ENCODE measurements around the gene MIS18BP1. TPM values are rescaled to one million over a fixed set of nuclear protein-coding genes. Genes with fewer than 3 reads are reported as not detected.
"Not testable (repeated sequence)": the region's sequence is repeated elsewhere in the genome, so short reads cannot be mapped to it uniquely, and the experiment has no call there.

The MIS18BP1 gene
- total RNA-seq, 1 donor from 2014 or later: 3.4 TPM

DNA sequence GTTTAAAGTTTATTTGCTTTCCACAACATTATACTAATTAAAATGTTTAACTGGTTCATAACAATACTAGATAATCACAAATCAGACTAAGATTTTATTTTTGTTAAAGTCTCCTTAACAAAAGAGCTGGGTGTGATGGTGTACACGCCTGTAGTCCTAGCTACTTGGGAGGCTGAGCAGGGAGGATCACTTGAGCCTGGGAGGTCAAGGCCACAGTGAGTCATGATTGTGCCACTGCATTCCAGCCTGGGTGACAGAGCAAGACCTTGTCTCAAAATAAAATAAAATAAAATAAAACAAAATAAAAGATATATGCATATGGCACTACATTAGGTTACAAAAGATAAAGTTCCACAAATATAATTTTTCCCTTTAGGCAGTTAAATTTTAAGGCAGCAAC lies 5.6 kb downstream of the MIS18BP1 start:
- DNase-seq (ENCODE audit: low spot score): no peak

DNA sequence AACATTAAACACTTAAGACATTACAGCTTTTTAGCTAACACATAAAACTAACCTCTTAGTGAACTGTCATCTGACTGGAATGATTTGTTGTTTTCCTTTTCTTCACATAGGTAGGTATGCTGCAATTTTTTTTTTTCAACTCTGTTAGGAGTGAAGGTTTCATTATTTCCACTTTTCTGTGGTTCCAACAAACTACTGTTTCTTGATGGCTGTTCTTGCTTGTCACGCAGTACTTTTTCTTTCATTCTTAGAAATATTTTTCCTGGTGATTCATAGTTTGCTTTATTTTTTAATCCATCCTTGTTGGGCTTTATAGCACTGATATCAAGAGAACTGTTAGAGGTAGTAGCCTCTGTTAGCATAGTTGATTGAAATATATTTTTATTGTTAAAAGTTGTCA lies 6.3 kb downstream of the MIS18BP1 start:
- ATAC-seq (no peak), DNase-seq (ENCODE audit: low spot score) (no peak)

More for the DNA sequence above, 5.6 kb downstream of the MIS18BP1 start:
- ATAC-seq: no peak

DNA sequence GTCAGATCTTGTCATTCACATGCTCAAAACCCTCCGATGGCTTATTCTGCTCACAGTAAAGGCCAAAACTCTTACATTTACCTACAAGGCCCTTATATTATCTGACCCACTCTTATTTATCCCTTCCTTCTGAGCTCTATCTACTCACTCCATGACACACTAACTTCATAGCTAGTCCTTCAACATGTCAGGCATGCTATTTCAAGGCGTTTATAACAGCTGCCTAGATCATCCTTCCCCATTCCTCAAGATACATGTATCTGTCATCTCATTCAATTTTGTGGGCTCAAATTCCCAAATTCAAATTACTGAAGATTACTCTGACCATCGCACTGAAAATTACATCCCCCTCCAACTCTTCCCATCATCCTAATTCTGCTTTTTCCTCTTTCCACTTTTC lies 6.9 kb downstream of the MIS18BP1 start:
- ATAC-seq (no peak), DNase-seq (ENCODE audit: low spot score) (no peak)

DNA sequence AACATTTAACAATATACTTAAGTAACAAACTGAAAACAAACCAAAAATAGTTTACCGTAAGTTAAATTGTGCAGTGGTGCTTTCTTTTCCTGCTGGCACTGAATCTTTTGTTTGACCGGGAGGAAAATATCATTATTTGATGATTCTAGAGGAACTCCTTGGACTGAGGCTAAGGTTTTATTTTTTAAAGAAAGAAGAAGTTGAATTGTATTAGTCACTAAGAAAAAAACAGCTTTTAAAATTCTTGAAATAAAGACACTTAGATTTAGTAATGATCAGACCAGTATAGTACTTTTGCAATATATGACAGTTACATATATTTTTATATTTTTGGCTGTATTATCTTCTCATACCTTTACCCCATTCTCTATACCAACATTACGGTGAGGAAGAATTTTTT lies 10.3 kb downstream of the MIS18BP1 start:
- DNase-seq (ENCODE audit: low spot score) (no peak), ATAC-seq (no peak)

DNA sequence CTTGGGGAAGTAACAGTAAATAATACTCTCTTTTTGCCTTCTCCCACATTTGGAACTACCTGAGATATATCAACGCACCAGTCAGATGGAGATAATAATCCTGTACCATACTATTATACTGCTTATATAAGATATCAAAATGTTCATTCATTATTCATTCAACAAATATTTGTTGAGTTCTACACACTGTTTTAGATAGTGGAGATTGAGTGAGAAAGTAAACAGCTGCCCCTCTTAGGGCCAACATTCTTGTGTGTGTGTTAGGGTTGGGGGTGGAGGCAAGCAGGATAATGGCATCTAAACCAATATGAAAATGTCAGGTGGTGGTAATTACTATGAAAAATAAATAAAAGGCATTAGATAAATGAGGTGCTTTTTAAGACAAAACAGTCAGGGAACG lies 14.0 kb downstream of the MIS18BP1 start:
- no peak for DNase-seq (ENCODE audit: low spot score)
- no peak for ATAC-seq

DNA sequence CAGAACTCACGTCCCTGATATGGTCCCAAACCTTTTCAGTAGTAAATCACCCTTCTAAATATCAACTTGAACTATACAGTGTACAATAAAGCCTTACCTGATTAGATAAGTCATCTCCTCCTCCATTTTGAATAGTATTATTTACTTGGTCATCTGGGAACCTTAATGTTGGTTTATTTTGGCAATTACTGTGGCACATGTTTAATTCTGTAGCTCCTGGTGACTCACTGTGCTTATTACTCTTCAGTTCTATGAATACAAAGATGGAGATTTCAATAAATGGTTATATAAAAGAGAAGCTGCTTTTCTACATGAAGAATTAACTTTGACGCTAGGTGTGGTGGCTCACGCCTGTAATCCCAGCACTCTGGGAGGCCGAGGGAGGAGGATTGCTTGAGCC lies 25.4 kb downstream of the MIS18BP1 start:
- ATAC-seq (no peak), DNase-seq (ENCODE audit: low spot score) (no peak)

DNA sequence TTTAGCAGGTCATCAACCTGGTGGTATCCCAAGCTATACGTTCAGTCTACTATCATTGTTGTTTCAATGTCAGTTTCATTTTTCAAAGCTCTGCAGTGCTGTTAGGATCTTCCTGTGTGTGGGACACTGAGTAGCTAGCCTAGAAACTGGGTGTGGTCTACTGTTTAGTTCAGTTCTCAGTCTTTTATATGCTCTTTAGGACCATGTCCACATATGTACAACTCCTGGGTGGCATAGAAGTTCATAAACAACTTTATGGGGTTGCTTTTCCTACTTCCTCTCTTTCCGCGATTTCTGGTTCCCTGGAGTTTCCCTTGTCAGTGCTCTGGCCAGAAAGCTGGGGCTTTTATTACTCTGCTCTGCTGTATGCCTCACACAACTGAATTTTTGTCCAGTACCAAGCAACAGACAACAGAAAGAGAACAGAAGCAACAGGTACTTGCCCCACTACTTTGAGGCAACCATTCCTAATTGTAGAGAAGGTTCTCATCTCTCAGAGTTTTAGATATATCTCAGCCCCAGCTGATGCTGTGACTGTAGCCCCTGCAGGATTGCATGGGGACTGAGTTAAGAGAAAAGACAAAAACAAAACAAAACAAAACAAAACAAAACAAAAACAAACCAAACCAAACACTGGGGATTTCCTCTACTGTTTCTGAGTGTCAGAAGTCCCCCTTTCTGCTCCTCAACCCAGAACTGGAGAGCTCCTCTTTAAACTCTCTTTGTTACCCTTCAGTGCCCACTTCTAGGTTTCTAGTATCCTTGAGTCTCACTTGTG lies 30.3 kb downstream of the MIS18BP1 start:
- ATAC-seq (no peak), DNase-seq (ENCODE audit: low spot score) (no peak)

DNA sequence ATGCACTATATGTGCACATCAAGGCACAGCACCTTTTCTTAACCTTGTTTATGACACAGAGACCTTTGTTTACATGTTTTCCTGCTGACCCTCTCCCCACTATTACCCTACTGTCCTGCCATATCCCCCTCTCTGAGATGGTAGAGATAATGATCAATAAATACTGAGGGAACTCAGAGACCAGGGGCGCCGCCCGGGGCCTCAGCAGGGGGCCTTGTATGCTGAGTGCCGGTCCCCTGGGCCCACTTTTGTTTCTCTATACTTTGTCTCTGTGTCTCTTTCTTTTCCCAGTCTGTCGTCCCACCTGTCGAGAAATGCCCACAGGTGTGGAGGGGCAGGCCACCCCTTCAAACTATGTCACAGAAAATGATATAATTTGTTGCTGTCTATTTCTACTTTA lies 38.7 kb downstream of the MIS18BP1 start:
- ATAC-seq; DNase-seq (ENCODE audit: low spot score): not testable (repeated sequence)

DNA sequence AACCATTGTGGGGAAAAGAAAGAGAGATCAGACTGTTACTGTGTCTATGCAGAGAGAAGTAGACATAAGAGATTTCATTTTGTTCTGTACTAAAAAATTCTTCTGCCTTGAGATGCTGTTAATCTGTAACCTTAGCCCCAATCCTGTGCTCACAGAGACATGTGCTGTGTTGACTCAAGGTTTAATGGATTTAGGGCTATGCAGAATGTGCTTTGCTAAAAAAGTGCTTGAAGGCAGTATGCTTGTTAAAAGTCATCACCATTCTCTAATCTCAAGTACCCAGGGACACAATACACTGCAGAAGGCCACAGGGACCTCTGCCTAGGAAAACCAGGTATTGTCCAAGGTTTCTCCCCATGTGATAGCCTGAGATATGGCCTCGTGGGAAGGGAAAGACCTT lies 39.3 kb downstream of the MIS18BP1 start:
- ATAC-seq; DNase-seq (ENCODE audit: low spot score): not testable (repeated sequence)

DNA sequence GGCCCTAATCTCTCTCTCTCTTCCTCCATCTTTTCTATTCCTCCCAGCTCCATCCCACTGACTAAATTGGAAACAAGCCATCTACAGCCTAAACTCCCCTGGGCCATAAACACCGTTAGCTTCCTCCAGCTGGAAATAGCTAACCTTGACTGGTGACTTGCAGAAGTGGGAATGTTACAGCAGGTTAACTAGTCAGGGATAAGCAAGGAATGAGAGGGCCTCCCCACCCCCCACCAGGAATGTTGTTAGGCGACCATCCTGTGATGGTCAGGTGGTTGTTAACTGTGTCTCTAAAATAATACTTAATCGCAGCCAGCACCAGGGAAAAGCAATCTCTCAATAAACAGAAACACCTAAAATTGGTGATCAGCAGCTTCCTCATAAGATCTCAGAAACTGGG lies 40.8 kb downstream of the MIS18BP1 start:
- no peak for ATAC-seq
- DNase-seq (ENCODE audit: low spot score): no peak

DNA sequence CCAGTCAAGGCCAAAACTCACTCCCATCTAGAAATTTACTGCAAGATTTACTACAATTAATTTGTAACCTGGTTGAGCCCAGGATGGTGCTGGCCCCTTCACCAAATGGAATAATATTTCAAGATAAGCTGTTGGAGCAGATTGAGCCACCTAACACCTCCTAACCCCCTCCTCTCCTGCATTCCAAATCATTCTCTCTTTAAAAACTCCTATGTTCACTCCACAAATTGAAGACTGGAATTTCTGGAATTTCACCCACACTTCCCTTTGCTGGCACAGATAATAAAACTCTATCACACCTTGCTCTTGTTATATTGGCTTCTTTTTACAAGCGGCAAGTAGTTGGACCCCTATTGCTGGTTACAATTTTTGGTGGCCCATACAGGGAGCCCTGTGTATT lies 41.7 kb downstream of the MIS18BP1 start:
- no peak for ATAC-seq
- no peak for DNase-seq (ENCODE audit: low spot score)

DNA sequence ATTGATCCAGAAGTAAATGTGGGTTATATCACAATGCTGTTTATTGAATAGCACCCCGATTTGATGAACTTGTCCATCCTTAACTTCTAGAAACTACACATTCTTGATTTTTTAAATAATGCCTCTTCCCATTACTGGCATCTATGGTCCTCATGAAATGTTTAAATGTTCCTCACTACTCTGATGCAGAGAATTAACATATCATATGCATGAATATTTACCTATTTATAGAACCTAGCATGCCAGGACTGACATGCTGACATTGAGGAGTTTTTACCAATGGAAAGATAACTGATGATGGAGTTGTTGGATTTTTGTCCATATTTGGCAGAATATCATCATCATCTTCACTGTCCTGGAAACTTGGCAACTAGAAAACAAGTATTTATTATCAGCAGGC lies 42.8 kb downstream of the MIS18BP1 start:
- ATAC-seq (no peak), DNase-seq (ENCODE audit: low spot score) (no peak)

DNA sequence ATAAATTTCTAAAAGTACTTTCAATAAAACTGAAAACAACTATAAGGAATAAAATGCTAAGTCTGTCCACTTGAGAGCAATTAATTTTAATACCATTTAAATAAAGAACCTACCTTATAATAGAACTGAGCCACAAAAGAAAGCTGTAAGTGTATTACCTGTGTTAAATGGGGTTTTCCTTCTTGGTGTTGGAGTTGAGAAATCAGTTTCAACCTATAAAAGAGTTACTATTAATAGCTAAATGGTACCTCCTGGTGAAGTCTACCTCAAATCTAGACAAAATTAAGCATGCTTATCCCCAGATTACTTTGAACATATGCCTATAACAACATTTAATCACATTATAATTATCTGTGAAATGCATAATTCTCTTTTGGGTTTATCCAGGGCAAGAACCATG lies 48.8 kb downstream of the MIS18BP1 start:
- DNase-seq (ENCODE audit: low spot score): no peak
- no peak for ATAC-seq

DNA sequence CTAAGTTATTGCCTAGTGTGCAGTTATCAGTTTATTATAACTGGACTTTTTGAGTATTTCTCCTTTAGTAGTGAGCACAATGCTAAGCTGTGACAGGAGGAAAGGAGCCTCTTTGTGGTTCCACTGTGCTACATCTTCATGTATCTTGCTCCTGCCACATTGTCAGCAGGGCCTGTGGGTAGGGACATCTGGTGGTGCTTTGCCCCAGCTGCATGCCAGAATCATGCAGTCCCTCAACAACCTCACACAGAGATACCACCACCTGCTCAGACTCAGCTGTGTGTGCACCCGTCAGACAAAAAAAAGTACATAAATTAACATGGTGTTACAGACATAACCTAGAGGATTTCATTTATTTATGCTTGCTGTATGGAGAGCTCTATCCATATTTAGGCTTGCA lies 51.1 kb downstream of the MIS18BP1 start:
- no peak for DNase-seq (ENCODE audit: low spot score)
- ATAC-seq: peak; percentile 54

DNA sequence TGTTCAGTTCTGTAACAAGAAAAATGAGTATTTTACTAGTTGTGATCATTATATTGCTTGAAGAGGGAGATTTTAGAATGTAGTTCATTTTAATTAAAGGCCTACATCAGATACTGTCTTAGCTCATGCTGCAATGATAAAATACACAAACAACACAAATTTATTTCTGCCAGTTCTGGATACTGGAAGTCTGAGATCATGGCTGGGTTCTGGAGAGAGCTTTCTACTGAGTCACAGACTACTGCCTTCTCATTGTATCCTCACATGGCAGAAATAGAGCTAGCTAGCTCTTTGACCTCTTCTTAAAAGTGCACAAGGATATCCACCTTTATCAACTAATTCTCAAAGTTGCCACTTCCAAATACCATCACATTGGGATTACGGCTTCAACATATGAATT lies 53.8 kb downstream of the MIS18BP1 start:
- ATAC-seq: no peak
- no peak for DNase-seq (ENCODE audit: low spot score)

DNA sequence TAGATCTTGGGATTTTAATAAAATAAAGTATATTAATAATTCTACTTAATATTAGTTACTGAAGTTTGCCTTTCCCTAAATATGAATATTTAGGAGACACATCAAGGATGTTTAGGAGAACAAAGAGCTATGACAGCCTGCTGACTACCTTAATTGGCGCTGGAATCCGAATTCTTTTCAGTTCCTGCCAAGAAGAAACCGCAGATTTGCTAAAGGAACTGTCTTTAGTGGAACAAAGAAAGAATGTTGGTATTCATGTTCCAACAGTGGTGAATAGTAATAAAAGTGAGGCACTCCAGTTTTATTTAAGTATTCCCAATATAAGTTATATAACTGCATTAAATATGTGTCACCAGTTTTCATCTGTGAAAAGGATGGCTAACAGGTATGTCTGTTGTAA lies 54.5 kb downstream of the MIS18BP1 start:
- ATAC-seq: no peak
- no peak for DNase-seq (ENCODE audit: low spot score)

DNA sequence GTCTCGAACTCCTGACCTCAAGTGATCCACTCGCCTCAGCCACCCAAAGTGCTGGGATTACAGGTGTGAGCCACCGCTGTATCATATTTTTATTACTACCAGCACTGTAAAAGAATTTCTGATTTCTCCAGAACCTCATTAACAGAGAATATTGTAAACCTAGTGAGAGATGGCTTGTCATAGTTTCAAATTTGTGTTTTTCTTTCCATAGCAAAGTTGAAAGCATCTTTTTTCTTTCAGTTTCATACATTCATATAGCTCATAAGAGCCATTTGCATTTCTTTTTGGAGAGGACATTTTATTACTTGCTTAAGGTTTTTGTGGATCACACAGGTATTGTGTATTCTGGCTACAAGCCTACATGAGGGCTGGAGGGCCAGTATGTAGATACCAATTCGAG lies 58.0 kb downstream of the MIS18BP1 start:
- DNase-seq (ENCODE audit: low spot score): no peak

DNA sequence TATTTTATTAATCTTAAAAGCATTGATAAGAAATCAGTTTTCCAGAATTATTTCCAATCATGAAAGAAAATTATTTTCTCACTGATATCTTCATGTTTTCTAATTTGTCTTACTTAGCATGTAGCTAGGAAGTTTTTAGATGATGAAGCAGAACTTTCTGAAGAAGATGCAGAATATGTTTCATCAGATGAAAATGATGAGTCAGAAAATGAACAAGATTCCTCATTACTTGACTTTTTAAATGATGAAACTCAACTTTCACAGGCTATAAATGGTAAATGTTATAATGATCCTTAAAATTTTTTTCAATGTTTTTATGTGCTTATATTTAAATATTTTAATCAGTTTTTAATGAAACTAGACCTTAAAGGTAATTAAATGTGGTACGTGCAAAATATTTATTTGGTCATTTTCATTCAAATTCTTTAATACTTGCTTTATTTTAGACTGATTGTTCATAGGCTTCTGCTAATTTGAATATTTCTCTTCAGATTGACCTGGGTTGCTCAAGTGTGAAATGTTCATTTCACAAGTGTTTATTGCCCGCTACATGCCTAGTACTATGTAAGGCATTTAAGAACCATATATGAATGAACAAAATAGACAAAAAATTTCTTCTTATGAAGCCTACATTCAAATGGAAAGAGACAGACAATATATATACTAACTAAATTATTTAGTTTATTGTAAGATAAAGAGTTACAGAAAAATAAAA lies 67.7 kb downstream of the MIS18BP1 start:
- no peak for ATAC-seq

More for the DNA sequence above, 58.0 kb downstream of the MIS18BP1 start:
- no peak for ATAC-seq

DNA sequence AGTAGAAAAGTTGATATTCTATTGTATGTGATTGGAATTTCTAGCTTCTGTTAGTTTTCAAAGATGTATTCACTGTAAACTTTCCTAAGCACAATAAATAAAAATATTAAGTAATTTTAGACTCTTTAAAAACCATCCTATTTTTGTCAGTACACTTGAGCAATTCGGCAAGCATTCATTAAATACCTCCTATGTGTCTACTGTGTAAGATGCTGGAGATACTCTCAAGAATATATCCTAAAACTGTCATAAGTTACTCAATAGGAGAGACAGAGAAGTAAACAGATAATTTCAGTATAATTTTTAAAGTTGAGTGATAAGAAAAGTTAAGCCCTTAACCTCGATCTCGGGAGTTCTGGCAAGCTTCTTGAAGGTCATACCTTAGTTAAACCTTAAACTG lies 71.2 kb downstream of the MIS18BP1 start:
- DNase-seq (ENCODE audit: low spot score): no peak
- no peak for ATAC-seq

More for the DNA sequence above, 67.7 kb downstream of the MIS18BP1 start:
- no peak for DNase-seq (ENCODE audit: low spot score)

DNA sequence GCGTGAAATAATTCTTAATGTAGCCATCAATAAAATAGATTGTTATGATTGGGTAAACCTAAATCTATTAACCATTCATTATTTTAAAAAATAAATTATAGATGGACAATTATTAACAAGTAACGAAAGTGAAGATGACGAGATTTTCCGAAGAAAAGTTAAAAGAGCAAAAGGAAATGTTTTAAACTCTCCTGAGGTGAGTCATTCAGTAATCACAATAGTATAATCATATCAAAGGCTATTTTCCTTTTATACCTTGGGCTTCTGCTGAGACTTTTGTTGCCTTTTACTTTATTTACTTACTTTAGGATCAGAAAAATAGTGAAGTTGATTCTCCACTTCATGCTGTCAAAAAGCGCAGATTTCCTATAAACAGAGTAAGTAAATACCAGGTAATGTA lies 71.7 kb downstream of the MIS18BP1 start:
- no peak for DNase-seq (ENCODE audit: low spot score)
- ATAC-seq: no peak

DNA sequence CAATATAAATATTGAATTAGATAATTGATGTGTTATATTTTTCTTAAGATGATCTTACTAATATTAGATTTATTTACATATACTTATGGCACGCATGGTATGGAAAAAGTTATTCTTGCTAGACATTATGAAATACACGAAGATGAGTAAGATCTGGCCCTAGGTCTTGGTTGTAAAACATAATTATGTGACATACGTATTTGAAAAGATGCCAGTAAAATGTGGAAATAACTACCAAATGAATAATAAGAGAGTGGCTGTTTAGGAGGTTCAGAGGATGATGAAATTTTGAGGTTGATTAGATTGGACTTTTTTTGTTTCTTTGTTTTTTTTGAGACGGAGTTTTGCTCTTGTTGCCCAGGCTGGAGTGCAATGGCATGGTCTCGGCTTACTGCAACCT lies 75.9 kb downstream of the MIS18BP1 start:
- no peak for ATAC-seq
- no peak for DNase-seq (ENCODE audit: low spot score)

DNA sequence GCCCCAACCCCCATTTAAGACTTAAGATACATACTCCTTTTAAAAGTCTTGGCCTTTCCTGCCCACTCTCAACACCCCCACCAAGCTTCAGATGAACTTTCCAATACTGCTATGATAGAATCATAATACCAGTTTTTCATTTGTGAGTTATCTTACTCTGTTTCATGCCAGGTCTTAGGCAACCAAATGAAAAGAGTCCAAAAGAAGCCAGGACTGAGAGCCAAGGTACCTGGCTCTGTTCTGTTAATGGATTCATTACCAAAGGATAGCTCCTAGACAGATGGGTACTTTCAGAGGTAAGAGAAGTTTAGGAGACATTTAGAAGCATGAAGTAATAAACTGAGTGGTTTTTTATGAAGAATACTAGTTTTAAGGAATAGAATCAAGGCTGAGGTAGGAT lies 83.1 kb downstream of the MIS18BP1 start:
- no peak for DNase-seq (ENCODE audit: low spot score)
- peak; percentile 85 for ATAC-seq
